ENCODE measurements around the gene PPP4R3A.
"Not testable (repeated sequence)": the region's sequence is repeated elsewhere in the genome, so short reads cannot be mapped to it uniquely, and the experiment has no call there.

GRCh38 chr14:91494392-91495065 is 15.6 kb downstream of the PPP4R3A start:
- not testable (repeated sequence) for TF ChIP-seq CTCF (IDR thresholded peaks at IDR 0.05; ENCODE audit: insufficient read depth, low read depth, low read length); EZH2 (IDR thresholded peaks at IDR 0.05; ENCODE audit: insufficient read depth, low read length)
